Right lobe of liver (tissue), 6 donors: Measurements from ENCODE around the gene ACOX3. TPM values are rescaled to one million over a fixed set of nuclear protein-coding genes. Genes with fewer than 3 reads are reported as not detected.

Experiments
- ATAC-seq, 4 donors: fragments of 200-7000 bp; cut with Tn5 transposase; one replicate each; pipeline ENCODE4 v1.9.1; 2020; ENCODE audit warnings: mild to moderate bottlenecking in 4 of 4, moderate library complexity in 4 of 4
- DNase-seq, 3 donors: peaks; one replicate each; pipeline ENCODE4 v3.0.0-alpha.2; 2020
- H3K27ac ChIP-seq, 3 donors: fragments of 200-600 bp; one replicate each; pipeline ENCODE4 v1.8.0; 2022
- H3K27me3 ChIP-seq, 2 donors: fragments of 200-600 bp; one replicate each; pipeline ENCODE4 v1.8.0; 2022
- H3K36me3 ChIP-seq, 4 donors: fragments of 200-600 bp; sonication (generic) in 1 of 4; one replicate each; pipeline versions ENCODE4 v1.5.1 to v1.8.0; 2017 to 2022; ENCODE audit warnings: control low read depth in 1 of 4
- H3K4me1 ChIP-seq, 4 donors: fragments of 200-600 bp; sonication (generic) in 1 of 4; one replicate each; pipeline versions ENCODE4 v1.5.1 to v1.8.0; 2017 to 2022; ENCODE audit warnings: control low read depth in 1 of 4
- H3K4me3 ChIP-seq, 3 donors: fragments of 200-600 bp; one replicate each; pipeline ENCODE4 v1.8.0; 2022
- H3K9me3 ChIP-seq, 4 donors: fragments of 200-600 bp; sonication (generic) in 1 of 4; one replicate each; pipeline versions ENCODE4 v1.5.1 to v1.8.0; 2017 to 2022; ENCODE audit warnings: control low read depth in 1 of 4
- CTCF ChIP-seq, 4 donors: fragments of 200-600 bp in 3 of 4; fragments of 450-650 bp in 1 of 4; IDR thresholded peaks; one replicate each; pipeline versions ENCODE4 v1.5.1 to v1.8.0; 2016 to 2022; ENCODE audit warnings: antibody characterized with exemption in 4 of 4, mild to moderate bottlenecking in 2 of 4
- POLR2A ChIP-seq: fragments of 450-650 bp; IDR thresholded peaks from one replicate; pipeline ENCODE4 v1.6.1; 2017; ENCODE audit warnings: antibody characterized with exemption, mild to moderate bottlenecking
- WGBS: methylation state at CpG from one replicate; pipeline ENCODE4 v1.1.6; 2018; ENCODE audit warnings: low coverage, low lambda C conversion rate; ENCODE audit not compliant: insufficient coverage; ENCODE audit errors: missing lambda C conversion rate; 5-methylcytosine and 5-hydroxymethylcytosine counted together
- intact Hi-C, 2 donors: fragments of 100-400 bp; cut with DNase I; formaldehyde crosslinking; loops; one replicate each; pipeline versions ENCODE4 v1.11.2 to v1.14.1; 2022
- total RNA-seq, 6 experiments: library from RNA; depleted of rRNA in 2 of 6; stranded (reverse); fragments of >200 nt in 2 of 6; fragmentation: NEBNext Ultra II Directional in 3 of 6; extraction: Animal tissue kit (Norgen Biotek cat#: 25700) in 3 of 6; gene quantifications; one replicate each; pipeline versions ENCODE4 v1.1.0 to v1.2.4, GENCODE V29; 2016 to 2023
- donor health status: DM: no; HTN: yes; CAD: no.
- donor health status: DM: no; HTN: no; CAD: no.
- donor health status: DM: no; HTN: no; CAD: no.
- donor health status: DM: no; HTN: yes; CAD: no.
- donor health status: DM: no; HTN: yes; CAD: no.

The ACOX3 gene
- total RNA-seq, 6 experiments from 2014 or later = 18.5 to 36.9 (median 21.9) TPM

- WGBS = 79% methylated on average over 7 of the region's 14 CpGs
Measured at GRCh38 chr4:8333726-8334460, 106.6 kb downstream of the ACOX3 start.

GRCh38 chr4:8332891-8333331 is 107.6 kb downstream of the ACOX3 start:
- 22% methylated on average over 3 of the region's 8 CpGs for WGBS
- intact Hi-C loops = no loop called here
- H3K27me3 ChIP-seq = no peaks in the 10 kb centered on the region
- DNase-seq (peak in 1 of 3 donors; percentile 37), ATAC-seq (no peak)
- no peak overlapping the region for H3K27ac ChIP-seq
- no peak overlapping the region for H3K4me3 ChIP-seq
- H3K9me3 ChIP-seq = no peaks in the 10 kb centered on the region
- TF ChIP-seq CTCF (IDR thresholded peaks at IDR 0.05) (no peak), POLR2A (no peak)
- H3K4me1 ChIP-seq = no peaks in the 10 kb centered on the region
- H3K36me3 ChIP-seq = no peaks in the 10 kb centered on the region

More at GRCh38 chr4:8333726-8334460, 106.6 kb downstream of the ACOX3 start:
- H3K4me3 ChIP-seq = no peak overlapping the region
- TF ChIP-seq POLR2A = no peak
- TF ChIP-seq CTCF (IDR thresholded peaks at IDR 0.05) = no peak
- H3K4me1 ChIP-seq = no peaks in the 10 kb centered on the region
- H3K36me3 ChIP-seq = no peaks in the 10 kb centered on the region
- intact Hi-C loops = no loop called here
- no peak overlapping the region for H3K27ac ChIP-seq
- no peaks in the 10 kb centered on the region for H3K27me3 ChIP-seq
- DNase-seq (peak in 1 of 3 donors; percentile 40), ATAC-seq (no peak)
- no peaks in the 10 kb centered on the region for H3K9me3 ChIP-seq

- intact Hi-C loops = no loop called here
- WGBS = 84% methylated on average over 4 of the region's 12 CpGs
- no peak overlapping the region for H3K4me3 ChIP-seq
- no peaks in the 10 kb centered on the region for H3K36me3 ChIP-seq
- no peaks in the 10 kb centered on the region for H3K9me3 ChIP-seq
- H3K27ac ChIP-seq = no peak overlapping the region
- no peaks in the 10 kb centered on the region for H3K4me1 ChIP-seq
- H3K27me3 ChIP-seq = no peaks in the 10 kb centered on the region
- DNase-seq (peak in 1 of 3 donors; percentile 31), ATAC-seq (no peak)
- no peak for TF ChIP-seq POLR2A
- TF ChIP-seq CTCF (IDR thresholded peaks at IDR 0.05) = no peak
Measured at GRCh38 chr4:8332038-8332857, 108.3 kb downstream of the ACOX3 start.

GRCh38 chr4:8331575-8331955 is 109.0 kb downstream of the ACOX3 start:
- intact Hi-C loops = no loop called here
- Histone ChIP-seq H3K4me1 (no peaks in the 10 kb centered on the region), H3K4me3 (no peak overlapping the region), H3K9me3 (no peaks in the 10 kb centered on the region), H3K27me3 (no peaks in the 10 kb centered on the region), H3K27ac (no peak overlapping the region), H3K36me3 (no peaks in the 10 kb centered on the region)
- TF ChIP-seq CTCF (IDR thresholded peaks at IDR 0.05) (no peak), POLR2A (no peak)
- 60% methylated on average over 2 of the region's 6 CpGs for WGBS
- ATAC-seq (no peak), DNase-seq (peak in 1 of 3 donors; percentile 17)
